HG02981 (cell line): ENCODE data around the gene TBC1D9B.

Experiments used
- ATAC-seq: cut with Tn5 transposase; IDR thresholded peaks from one replicate; pipeline ENCODE4 v1.9.1; 2021; ENCODE audit warnings: mild to moderate bottlenecking, moderate library complexity; ENCODE audit not compliant: unreplicated experiment

The TBC1D9B gene

GRCh38 chr5:179870952-179871351, 36.7 kb downstream of the TBC1D9B start:
- no peak for ATAC-seq

GRCh38 chr5:179870403-179870903, 37.2 kb downstream of the TBC1D9B start:
- ATAC-seq, result no peak

GRCh38 chr5:179869641-179870402, 37.9 kb downstream of the TBC1D9B start:
- no peak for ATAC-seq

- ATAC-seq, result no peak
Observed at GRCh38 chr5:179869101-179869500, 38.6 kb downstream of the TBC1D9B start.

GRCh38 chr5:179868541-179868940, 39.2 kb downstream of the TBC1D9B start:
- no peak for ATAC-seq

GRCh38 chr5:179867476-179867875, 40.2 kb downstream of the TBC1D9B start:
- ATAC-seq, result no peak

- ATAC-seq, result no peak
Observed at GRCh38 chr5:179867079-179867465, 40.6 kb downstream of the TBC1D9B start.

- ATAC-seq, result no peak
Observed at GRCh38 chr5:179866241-179867078, 41.2 kb downstream of the TBC1D9B start.

GRCh38 chr5:179865491-179866240, 42.0 kb downstream of the TBC1D9B start:
- no peak for ATAC-seq

- ATAC-seq, result no peak
Observed at GRCh38 chr5:179864686-179865085, 43.0 kb downstream of the TBC1D9B start.

- no peak for ATAC-seq
Observed at GRCh38 chr5:179863449-179864085, 44.1 kb downstream of the TBC1D9B start.

GRCh38 chr5:179862891-179863290, 44.8 kb downstream of the TBC1D9B start:
- ATAC-seq, result no peak

- ATAC-seq, result no peak
Observed at GRCh38 chr5:179862296-179862695, 45.4 kb downstream of the TBC1D9B start.

GRCh38 chr5:179860301-179860700, 47.4 kb downstream of the TBC1D9B start:
- ATAC-seq, result no peak

- peak; percentile 97 for ATAC-seq
Observed at GRCh38 chr5:179858586-179859427, 48.9 kb downstream of the TBC1D9B start, which contains the start of gene MRNIP. MRNIP (minus strand) TSS chr5:179858817; CDS start chr5:179858796, 21 bp downstream.

- ATAC-seq, result peak; percentile 45
Observed at GRCh38 chr5:179858241-179858585, 49.5 kb downstream of the TBC1D9B start.

- ATAC-seq, result no peak
Observed at GRCh38 chr5:179854356-179854755, 53.3 kb downstream of the TBC1D9B start.

- no peak for ATAC-seq
Observed at GRCh38 chr5:179852993-179853547, 54.6 kb downstream of the TBC1D9B start.

GRCh38 chr5:179841621-179842020, 66.1 kb downstream of the TBC1D9B start:
- ATAC-seq, result no peak
